GM12878 (cell line): Measurements from ENCODE around the gene FBXL19. TPM values are rescaled to one million over a fixed set of nuclear protein-coding genes. Genes with fewer than 3 reads are reported as not detected.

Source experiments
- ATAC-seq: fragments of 200-7000 bp; cut with Tn5 transposase; 3 replicates; pipeline ENCODE4 v1.9.1; 2020; ENCODE audit warnings: mild to moderate bottlenecking, moderate library complexity
- BruUV-seq: library from RNA; stranded (reverse); fragments of 400-500 nt; replicated peaks from 2 replicates; lab custom pipeline; 2021; lab: Mats Ljungman, UMichigan
- CTCF ChIA-PET: fragments of 300-600 bp; sonication (Branson Sonifier 250); formaldehyde crosslinking; extraction: SDS; loops from one replicate; lab custom pipeline; 2021; ENCODE audit warnings: inconsistent platforms; lab: Yijun Ruan, JAX
- POLR2A ChIA-PET: fragments of 350-600 bp; formaldehyde crosslinking; extraction: SDS; loops from one replicate; lab custom pipeline; 2021; ENCODE audit warnings: inconsistent platforms; lab: Charles Lee
- RAD21 ChIA-PET: fragments of 300-600 bp; sonication (Branson Sonifier 250); formaldehyde crosslinking; loops from one replicate; lab custom pipeline; 2023; ENCODE audit warnings: antibody characterized with exemption; ENCODE audit not compliant: unreplicated experiment; lab: Charles Lee
- SMC1A ChIA-PET: fragments of 300-600 bp; sonication (Branson Sonifier 250); formaldehyde crosslinking; loops from one replicate; lab custom pipeline; 2023; ENCODE audit not compliant: unreplicated experiment, uncharacterized antibody; lab: Charles Lee
- DNase-seq: peaks from one replicate; pipeline ENCODE4 v3.0.0-alpha.2; 2011; ENCODE audit warnings: low read depth, low spot score
- FAIRE-seq: peaks from 3 replicates; lab custom pipeline; 2011; peaks lifted over from hg19 to GRCh38; lab: Jason Lieb, UNC
- H2AFZ ChIP-seq: 2 replicates; pipeline ENCODE4 v1.6.0; 2011; ENCODE audit warnings: low read depth, low read length, control low read depth; ENCODE audit not compliant: control insufficient read depth
- H3K27ac ChIP-seq: 2 replicates; pipeline ENCODE4 v1.5.1; 2011; ENCODE audit warnings: control low read depth; ENCODE audit not compliant: control insufficient read depth, insufficient read depth
- H3K27me3 ChIP-seq, 2 experiments: replicated peaks in 1 of 2; 2 replicates each; pipeline versions ENCODE4 v1.6.0 to v1.6.1; 2011; ENCODE audit warnings: low read length in 1 of 2; ENCODE audit not compliant: control insufficient read depth in 2 of 2, insufficient read depth in 2 of 2
- H3K36me3 ChIP-seq, 2 experiments: 2 replicates each; pipeline ENCODE4 v1.5.1; 2011; ENCODE audit warnings: low read length in 1 of 2; ENCODE audit not compliant: control insufficient read depth in 2 of 2, insufficient read depth in 2 of 2
- H3K4me1 ChIP-seq: 2 replicates; pipeline ENCODE4 v1.6.1; 2011; ENCODE audit warnings: mild to moderate bottlenecking, low read length, moderate library complexity, mixed read lengths; ENCODE audit not compliant: control insufficient read depth, insufficient read depth
- H3K4me2 ChIP-seq: 2 replicates; pipeline ENCODE4 v1.6.0; 2011; ENCODE audit warnings: control low read depth; ENCODE audit not compliant: control insufficient read depth, insufficient read depth
- H3K4me3 ChIP-seq: fragments of 200-600 bp; sonication (generic); 2 replicates; pipeline ENCODE4 v1.5.1; 2016
- H3K79me2 ChIP-seq: 2 replicates; pipeline ENCODE4 v1.6.0; 2011; ENCODE audit warnings: low read length; ENCODE audit not compliant: control insufficient read depth, insufficient read depth
- H3K9ac ChIP-seq: 2 replicates; pipeline ENCODE4 v1.8.0; 2011; ENCODE audit warnings: low read length, control low read depth, mixed read lengths; ENCODE audit not compliant: control insufficient read depth, insufficient read depth
- H3K9me3 ChIP-seq: replicated peaks from 3 replicates; pipeline ENCODE4 v1.5.1; 2011; ENCODE audit warnings: mild to moderate bottlenecking, low read length; ENCODE audit not compliant: control insufficient read depth, insufficient read depth
- H4K20me1 ChIP-seq: 2 replicates; pipeline ENCODE4 v1.6.0; 2011; ENCODE audit not compliant: control insufficient read depth, insufficient read depth
- BHLHE40 ChIP-seq, 2 experiments: fragments of 450-650 bp in 1 of 2; IDR thresholded peaks; 2 replicates each; pipeline ENCODE4 v1.6.1; 2011 to 2017; ENCODE audit warnings: low read depth in 2 of 2, borderline replicate concordance in 1 of 2, improper control_type of control experiment in 1 of 2, low read length in 1 of 2, mild to moderate bottlenecking in 1 of 2
- BMI1 ChIP-seq: fragments of 450-650 bp; IDR thresholded peaks from 2 replicates; pipeline ENCODE4 v1.6.1; 2016; ENCODE audit warnings: mild to moderate bottlenecking, moderate library complexity, borderline replicate concordance
- CREM ChIP-seq: IDR thresholded peaks from 2 replicates; pipeline ENCODE4 v1.6.1; 2014; ENCODE audit warnings: antibody characterized with exemption, low read depth
- ESRRA ChIP-seq: IDR thresholded peaks from 2 replicates; pipeline ENCODE4 v1.6.1; 2012; ENCODE audit warnings: mild to moderate bottlenecking, low read length, improper control_type of control experiment
- IKZF2 ChIP-seq, 2 experiments: fragments of 450-650 bp; IDR thresholded peaks; 2 replicates each; pipeline ENCODE4 v1.6.1; 2017; ENCODE audit warnings: mild to moderate bottlenecking in 2 of 2, moderate library complexity in 2 of 2
- JUND ChIP-seq: IDR thresholded peaks from 2 replicates; pipeline ENCODE4 v1.6.1; 2012; ENCODE audit warnings: low read depth, mild to moderate bottlenecking, low read length, improper control_type of control experiment, moderate library complexity
- LARP7 ChIP-seq: fragments of 450-650 bp; IDR thresholded peaks from 2 replicates; pipeline ENCODE4 v1.6.1; 2017; ENCODE audit warnings: mild to moderate bottlenecking
- PAX5 ChIP-seq: IDR thresholded peaks from 2 replicates; pipeline ENCODE4 v1.6.1; 2011; ENCODE audit warnings: low read depth, low read length, borderline replicate concordance
- RCOR1 ChIP-seq: conservative IDR thresholded peaks from 2 replicates; pipeline ENCODE4 v1.6.1; 2012; ENCODE audit warnings: low read depth, low read length, improper control_type of control experiment
- SIX5 ChIP-seq: IDR thresholded peaks from 2 replicates; pipeline ENCODE4 v1.6.1; 2011; ENCODE audit warnings: mild to moderate bottlenecking, low read depth, low read length, moderate library complexity; ENCODE audit not compliant: severe bottlenecking
- SMAD1 ChIP-seq: fragments of 450-650 bp; IDR thresholded peaks from 2 replicates; pipeline ENCODE4 v1.6.1; 2018; ENCODE audit warnings: mild to moderate bottlenecking, low read depth; ENCODE audit not compliant: partially characterized antibody
- SMC3 ChIP-seq: IDR thresholded peaks from 2 replicates; pipeline ENCODE4 v1.6.1; 2011; ENCODE audit warnings: low read length, improper control_type of control experiment, borderline replicate concordance
- SRF ChIP-seq, 2 experiments: IDR thresholded peaks; 2 replicates each; pipeline ENCODE4 v1.6.1; 2011; ENCODE audit warnings: low read depth in 2 of 2, low read length in 2 of 2, mild to moderate bottlenecking in 1 of 2, moderate library complexity in 1 of 2
- TCF12 ChIP-seq: IDR thresholded peaks from 2 replicates; pipeline ENCODE4 v1.6.1; 2011; ENCODE audit warnings: low read depth, mild to moderate bottlenecking, low read length
- whole genome bisulfite sequencing: methylation state at CpG from one replicate; pipeline ENCODE4 v1.1.6; 2016; ENCODE audit warnings: low lambda C conversion rate; ENCODE audit not compliant: insufficient replicate concordance, insufficient coverage; ENCODE audit errors: missing lambda C conversion rate; 5-methylcytosine and 5-hydroxymethylcytosine counted together
- in situ Hi-C: fragments of 300-500 bp; cut with MboI; formaldehyde crosslinking; loops from 9 replicates; pipeline ENCODE4 v1.14.3; 2018; ENCODE audit warnings: mixed read lengths
- intact Hi-C: fragments of 100-400 bp; cut with micrococcal nuclease; formaldehyde crosslinking; loops from one replicate; pipeline ENCODE4 v1.14.2; 2022; ENCODE audit not compliant: unreplicated experiment
- polyA plus RNA-seq, 11 experiments: library from polyadenylated mRNA; depleted of rRNA in 4 of 11; unstranded in 6 of 11; stranded (reverse) in 5 of 11; fragments of >200 nt; fragmentation: Nextera tagmentation in 4 of 11; fragmentation: Illumina TruSeq in 1 of 11; extraction: Ambion mirVana in 4 of 11; extraction: Trizol in 1 of 11; gene quantifications; 1 replicate in 1 of 11; 2 replicates in 10 of 11; pipeline versions ENCODE4 v1.2.1 to v1.2.3, GENCODE V29; 2011 to 2016; ENCODE audit warnings: inconsistent platforms in 2 of 11, missing spikeins in 2 of 11, low read depth in 1 of 11
- total RNA-seq, 4 experiments: library from RNA; depleted of rRNA in 3 of 4; stranded (reverse); fragments of >200 nt in 3 of 4; fragmentation: Illumina TruSeq in 1 of 4; extraction: Trizol in 1 of 4; gene quantifications; 2 replicates each; pipeline versions ENCODE4 v1.2.1 to v1.2.3, GENCODE V29; 2013 to 2021
- TF ChIP-seq, protein P1 (sequence below): IDR thresholded peaks from 2 replicates; pipeline ENCODE4 v1.6.1; 2012; ENCODE audit warnings: low read depth, low read length, improper control_type of control experiment

Gene FBXL19
- total and polyA plus RNA-seq, 10 of the 15 experiments (the other 5 are each of a cell fraction or from before 2014, with no cell fraction given), result 0.02 to 32.1 (median 6.8) TPM; not detected in 1

DNA sequence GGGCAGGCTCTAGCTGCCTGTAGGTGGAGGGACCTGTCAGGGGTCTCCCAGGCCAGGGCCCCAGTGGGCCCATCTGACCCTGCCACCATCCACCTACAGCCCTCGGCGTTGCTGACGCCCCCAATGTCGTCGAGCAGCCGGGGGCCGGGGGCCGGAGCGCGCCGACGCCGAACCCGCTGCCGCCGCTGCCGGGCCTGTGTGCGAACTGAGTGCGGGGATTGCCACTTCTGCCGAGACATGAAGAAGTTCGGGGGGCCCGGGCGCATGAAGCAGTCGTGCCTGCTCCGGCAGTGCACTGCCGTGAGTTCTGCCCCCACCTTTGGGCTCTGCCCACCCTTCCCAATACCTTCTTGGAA, 2.2 kb downstream of the FBXL19 start:
- no peak overlapping the region for H3K4me2 ChIP-seq

DNA sequence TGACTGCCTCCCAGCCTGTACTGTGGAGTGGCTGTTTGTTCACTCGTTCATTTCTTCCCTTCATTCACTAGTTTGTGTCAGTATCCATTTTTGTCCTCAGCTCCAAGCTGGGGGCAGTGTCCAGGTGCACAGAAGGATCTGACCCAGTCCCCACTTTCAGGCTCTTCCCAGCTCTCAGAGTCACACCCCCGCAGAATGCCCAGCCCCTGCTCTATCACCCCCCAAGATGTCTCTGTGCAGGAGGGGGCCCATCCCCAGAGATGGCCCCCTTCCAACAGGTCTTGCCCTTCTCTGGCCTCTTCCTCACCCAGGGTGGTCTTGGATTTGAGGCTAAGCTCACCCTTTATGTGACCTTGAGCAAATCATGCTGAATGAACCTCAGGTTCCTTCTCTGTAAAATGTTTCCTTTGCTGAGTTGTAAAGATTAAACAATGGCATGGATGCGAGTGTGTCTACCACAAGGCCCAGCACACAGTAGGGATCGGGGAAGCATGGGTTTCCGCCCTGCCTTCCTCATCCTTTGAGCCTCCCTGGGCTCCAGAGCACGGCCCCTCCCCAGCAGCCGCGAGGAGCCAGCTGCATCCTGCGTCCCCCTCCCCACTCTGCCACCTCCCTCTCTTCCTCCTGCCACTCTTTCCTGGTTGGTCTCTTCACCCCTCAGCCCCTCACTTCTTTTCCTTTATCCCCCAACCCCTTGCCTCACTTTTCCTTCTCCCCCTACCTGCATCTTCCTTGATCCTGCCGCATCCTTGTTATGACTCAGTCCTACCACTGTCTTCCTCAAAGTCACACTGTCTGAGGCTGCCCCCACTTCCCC, 2.8 kb downstream of the FBXL19 start:
- ChIA-PET SMC1A (interaction anchor here (1.2 to 1.3 kb wide), 2 partner anchors 9 to 15 kb away, joined by 3 to 5 read pairs; no protein-coding TSS in a partner anchor), POLR2A (interaction anchor here (0.6 kb wide), 1 partner anchor 28 kb away, joined by 4 read pairs; no protein-coding TSS in a partner anchor), CTCF (interaction anchor here (1.3 to 5.2 kb wide), 2 partner anchors 15 to 81 kb away, joined by 6 to 26 read pairs; no protein-coding TSS in a partner anchor), RAD21 (interaction anchor here (1.3 to 2.2 kb wide), 2 partner anchors 16 to 27 kb away, joined by 4 to 11 read pairs; no protein-coding TSS in a partner anchor)
- DNase-seq (no peak), ATAC-seq (no peak), FAIRE-seq (no peak)
- Histone ChIP-seq H2AFZ (no peak overlapping the region), H3K27ac (no peak overlapping the region), H3K4me1 (peaks cover 4% of the 10 kb centered on the region; the same call in 1 of the 2 replicates), H3K9ac (no peak overlapping the region), H3K36me3 (peaks cover 0 to 9% of the 10 kb centered on the region in 2 experiments), H3K4me3 (no peak overlapping the region), H3K27me3 (no peaks in the 10 kb centered on the region), H4K20me1 (no peaks in the 10 kb centered on the region), H3K79me2 (peaks cover 5% of the 10 kb centered on the region), H3K9me3 (no peaks in the 10 kb centered on the region), H3K4me2 (no peak overlapping the region)
- intact Hi-C loops, result loop anchor here (10.0 kb wide), 2 partner anchors 231 to 271 kb away; partner anchors contain the start of genes FBRS, PRR14 and SRCAP
- no TSS peak for BruUV-seq
- in situ Hi-C loops, result no loop called here
- 78% methylated on average over 10 of the region's 10 CpGs for WGBS
- TF ChIP-seq SIX5 (no peak), BMI1 (no peak), ESRRA (no peak), PAX5 (no peak), CREM (no peak), SRF (IDR thresholded peaks at IDR 0.05; ENCODE audit: low read depth in 2 of 2, low read length in 2 of 2) (no peak), TCF12 (no peak)
- TF ChIP-seq, protein P1, sequence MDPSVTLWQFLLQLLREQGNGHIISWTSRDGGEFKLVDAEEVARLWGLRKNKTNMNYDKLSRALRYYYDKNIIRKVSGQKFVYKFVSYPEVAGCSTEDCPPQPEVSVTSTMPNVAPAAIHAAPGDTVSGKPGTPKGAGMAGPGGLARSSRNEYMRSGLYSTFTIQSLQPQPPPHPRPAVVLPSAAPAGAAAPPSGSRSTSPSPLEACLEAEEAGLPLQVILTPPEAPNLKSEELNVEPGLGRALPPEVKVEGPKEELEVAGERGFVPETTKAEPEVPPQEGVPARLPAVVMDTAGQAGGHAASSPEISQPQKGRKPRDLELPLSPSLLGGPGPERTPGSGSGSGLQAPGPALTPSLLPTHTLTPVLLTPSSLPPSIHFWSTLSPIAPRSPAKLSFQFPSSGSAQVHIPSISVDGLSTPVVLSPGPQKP, result no peak

More for the DNA sequence above, 2.2 kb downstream of the FBXL19 start:
- H3K4me3 ChIP-seq, result no peak overlapping the region
- no peaks in the 10 kb centered on the region for H3K27me3 ChIP-seq
- no peak for TF ChIP-seq BMI1
- no peak for TF ChIP-seq SIX5
- no peak for TF ChIP-seq LARP7
- no peak for TF ChIP-seq SMC3
- no peak for TF ChIP-seq IKZF2 (IDR thresholded peaks at IDR 0.05)
- no peak for TF ChIP-seq SMAD1
- TF ChIP-seq JUND, result no peak
- TF ChIP-seq RCOR1, result no peak
- no peak for TF ChIP-seq BHLHE40 (IDR thresholded peaks at IDR 0.05; ENCODE audit: borderline replicate concordance in 1 of 2, low read depth in 2 of 2, low read length in 1 of 2)
- BruUV-seq, result no TSS peak
- DNase-seq (no peak), ATAC-seq (no peak), FAIRE-seq (no peak)
- ChIA-PET POLR2A (interaction anchor here (0.6 kb wide), 1 partner anchor 28 kb away, joined by 4 read pairs; no protein-coding TSS in a partner anchor), CTCF (interaction anchor here (1.1 to 5.2 kb wide), 2 partner anchors 16 to 24 kb away, joined by 3 to 26 read pairs; no protein-coding TSS in a partner anchor), SMC1A (interaction anchor here (1.2 to 1.3 kb wide), 2 partner anchors 9 to 16 kb away, joined by 3 to 5 read pairs; no protein-coding TSS in a partner anchor), RAD21 (interaction anchor here (1.3 kb wide), 1 partner anchor 28 kb away, joined by 4 read pairs; no protein-coding TSS in a partner anchor)
- H3K36me3 ChIP-seq, result peaks cover 0 to 7% of the 10 kb centered on the region in 2 experiments
- 98% methylated on average over 26 of the region's 26 CpGs for WGBS
- peaks cover 5% of the 10 kb centered on the region for H3K79me2 ChIP-seq
- no peak overlapping the region for H3K9ac ChIP-seq
- no peak overlapping the region for H2AFZ ChIP-seq
- H4K20me1 ChIP-seq, result no peaks in the 10 kb centered on the region
- H3K27ac ChIP-seq, result no peak overlapping the region
- H3K9me3 ChIP-seq, result no peaks in the 10 kb centered on the region
- intact Hi-C loops (loop anchor here (10.0 kb wide), 2 partner anchors 231 to 271 kb away; partner anchors contain the start of genes FBRS, PRR14 and SRCAP), in situ Hi-C loops (no loop called here)
- H3K4me1 ChIP-seq, result peaks cover 4% of the 10 kb centered on the region; the same call in 1 of the 2 replicates
